Breast epithelium (tissue), 3 donors: ENCODE measurements around the gene ALOX5.
"Not testable (repeated sequence)": the region's sequence is repeated elsewhere in the genome, so short reads cannot be mapped to it uniquely, and the experiment has no call there.

Source experiments
- POLR2A ChIP-seq: fragments of 450-650 bp; IDR thresholded peaks from one replicate; pipeline ENCODE4 v1.6.1; 2016; ENCODE audit warnings: antibody characterized with exemption, mild to moderate bottlenecking, moderate library complexity
- TF ChIP-seq, protein P1 (sequence below), 3 donors: fragments of 450-650 bp; IDR thresholded peaks; one replicate each; pipeline ENCODE4 v1.5.1; 2016 to 2017; ENCODE audit warnings: antibody characterized with exemption in 3 of 3, mild to moderate bottlenecking in 3 of 3, moderate library complexity in 3 of 3

DNA sequence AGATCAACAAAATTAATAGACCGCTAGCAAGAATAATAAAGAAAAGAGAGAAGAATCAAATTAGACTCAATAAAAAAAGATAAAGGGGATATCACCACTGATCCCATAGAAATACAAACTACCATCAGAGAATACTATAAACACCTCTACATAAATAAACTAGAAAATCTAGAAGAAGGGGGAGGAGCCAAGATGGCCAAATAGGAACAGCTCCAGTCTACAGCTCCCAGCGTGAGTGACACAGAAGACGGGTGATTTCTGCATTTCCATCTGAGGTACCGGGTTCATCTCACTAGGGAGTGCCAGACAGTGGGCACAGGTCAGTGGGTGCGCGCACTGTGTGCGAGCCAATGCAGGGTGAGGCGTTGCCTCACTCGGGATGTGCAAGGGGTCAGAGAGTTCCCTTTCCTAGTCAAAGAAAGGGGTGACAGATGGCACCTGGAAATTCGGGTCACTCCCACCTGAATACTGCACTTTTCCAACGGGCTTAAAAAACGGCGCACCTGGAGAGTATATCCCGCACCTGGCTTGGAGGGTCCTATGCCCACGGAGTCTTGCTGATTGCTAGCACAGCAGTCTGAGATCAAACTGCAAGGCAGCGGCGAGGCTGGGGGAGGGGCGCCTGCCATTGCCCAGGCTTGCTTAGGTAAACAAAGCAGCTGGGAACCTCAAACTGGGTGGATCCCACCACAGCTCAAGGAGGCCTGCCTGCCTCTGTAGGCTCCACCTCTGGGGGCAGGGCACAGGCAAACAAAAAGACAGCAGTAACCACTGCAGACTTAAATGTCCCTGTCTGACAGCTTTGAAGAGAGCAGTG, 11.8 kb upstream of the ALOX5 start:
- TF ChIP-seq POLR2A = not testable (repeated sequence)
- TF ChIP-seq, protein P1, sequence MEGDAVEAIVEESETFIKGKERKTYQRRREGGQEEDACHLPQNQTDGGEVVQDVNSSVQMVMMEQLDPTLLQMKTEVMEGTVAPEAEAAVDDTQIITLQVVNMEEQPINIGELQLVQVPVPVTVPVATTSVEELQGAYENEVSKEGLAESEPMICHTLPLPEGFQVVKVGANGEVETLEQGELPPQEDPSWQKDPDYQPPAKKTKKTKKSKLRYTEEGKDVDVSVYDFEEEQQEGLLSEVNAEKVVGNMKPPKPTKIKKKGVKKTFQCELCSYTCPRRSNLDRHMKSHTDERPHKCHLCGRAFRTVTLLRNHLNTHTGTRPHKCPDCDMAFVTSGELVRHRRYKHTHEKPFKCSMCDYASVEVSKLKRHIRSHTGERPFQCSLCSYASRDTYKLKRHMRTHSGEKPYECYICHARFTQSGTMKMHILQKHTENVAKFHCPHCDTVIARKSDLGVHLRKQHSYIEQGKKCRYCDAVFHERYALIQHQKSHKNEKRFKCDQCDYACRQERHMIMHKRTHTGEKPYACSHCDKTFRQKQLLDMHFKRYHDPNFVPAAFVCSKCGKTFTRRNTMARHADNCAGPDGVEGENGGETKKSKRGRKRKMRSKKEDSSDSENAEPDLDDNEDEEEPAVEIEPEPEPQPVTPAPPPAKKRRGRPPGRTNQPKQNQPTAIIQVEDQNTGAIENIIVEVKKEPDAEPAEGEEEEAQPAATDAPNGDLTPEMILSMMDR (IDR thresholded peaks at IDR 0.05) = not testable (repeated sequence)
